ENCODE data around the gene ZMPSTE24.

Gene ZMPSTE24

GRCh38 chr1:40311692-40312091 lies 53.7 kb downstream of the ZMPSTE24 start:
- Histone ChIP-seq H4K20me1 (ENCODE audit: control insufficient read depth, insufficient read depth, low read depth, low read length) (no peaks in the 10 kb centered on the region), H3K27me3 (ENCODE audit: control insufficient read depth, low read length) (peaks cover 13% of the 10 kb centered on the region), H3K79me2 (ENCODE audit: control insufficient read depth, low read length) (no peaks in the 10 kb centered on the region), H3K4me3 (ENCODE audit: low read length) (no peak overlapping the region), H3K36me3 (ENCODE audit: control insufficient read depth, low read length) (no peaks in the 10 kb centered on the region), H3K9me3 (ENCODE audit: control insufficient read depth, insufficient read depth, low read length) (no peaks in the 10 kb centered on the region), H3K4me1 (ENCODE audit: control insufficient read depth, low read length) (peaks cover 49% of the 10 kb centered on the region), H3F3A (ENCODE audit: control insufficient read depth, insufficient read depth) (no peaks in the 10 kb centered on the region), H3K27ac (ENCODE audit: low read depth, low read length) (no peak overlapping the region), H3K9me2 (replicated peaks; ENCODE audit: control insufficient read depth, low read length) (no peaks in the 10 kb centered on the region), H3K4me2 (ENCODE audit: low read length) (no peak overlapping the region)
- TF ChIP-seq CTCF (IDR thresholded peaks at IDR 0.05; ENCODE audit: low read depth, low read length, poor library complexity, severe bottlenecking) (no peak), EZH2phosphoT487 (IDR thresholded peaks at IDR 0.05; ENCODE audit: borderline replicate concordance, low read length) (no peak)

- H3K4me3 ChIP-seq (ENCODE audit: low read length): peak overlapping the region; percentile 29
- H3K9me3 ChIP-seq (ENCODE audit: control insufficient read depth, insufficient read depth, low read length): no peaks in the 10 kb centered on the region
- H3F3A ChIP-seq (ENCODE audit: control insufficient read depth, insufficient read depth): no peaks in the 10 kb centered on the region
- H4K20me1 ChIP-seq (ENCODE audit: control insufficient read depth, insufficient read depth, low read depth, low read length): no peaks in the 10 kb centered on the region
- peak overlapping the region; percentile 48 for H3K4me2 ChIP-seq (ENCODE audit: low read length)
- H3K4me1 ChIP-seq (ENCODE audit: control insufficient read depth, low read length): peaks cover 57% of the 10 kb centered on the region
- no peaks in the 10 kb centered on the region for H3K36me3 ChIP-seq (ENCODE audit: control insufficient read depth, low read length)
- H3K27ac ChIP-seq (ENCODE audit: low read depth, low read length): no peak overlapping the region
- H3K27me3 ChIP-seq (ENCODE audit: control insufficient read depth, low read length): peaks cover 21% of the 10 kb centered on the region
- H3K79me2 ChIP-seq (ENCODE audit: control insufficient read depth, low read length): no peaks in the 10 kb centered on the region
- TF ChIP-seq EZH2phosphoT487 (IDR thresholded peaks at IDR 0.05; ENCODE audit: borderline replicate concordance, low read length): no peak
- no peak for TF ChIP-seq CTCF (IDR thresholded peaks at IDR 0.05; ENCODE audit: low read depth, low read length, poor library complexity, severe bottlenecking)
- H3K9me2 ChIP-seq (replicated peaks; ENCODE audit: control insufficient read depth, low read length): no peaks in the 10 kb centered on the region
Observed at GRCh38 chr1:40312238-40313205, 54.5 kb downstream of the ZMPSTE24 start.

- H3K9me2 ChIP-seq (replicated peaks; ENCODE audit: control insufficient read depth, low read length): no peaks in the 10 kb centered on the region
- peak overlapping the region; percentile 29; the same call in 1 of the 2 replicates for H3K4me3 ChIP-seq (ENCODE audit: low read length)
- TF ChIP-seq EZH2phosphoT487 (IDR thresholded peaks at IDR 0.05; ENCODE audit: borderline replicate concordance, low read length): no peak
- no peak for TF ChIP-seq CTCF (IDR thresholded peaks at IDR 0.05; ENCODE audit: low read depth, low read length, poor library complexity, severe bottlenecking)
- no peaks in the 10 kb centered on the region for H3K79me2 ChIP-seq (ENCODE audit: control insufficient read depth, low read length)
- no peaks in the 10 kb centered on the region for H3K9me3 ChIP-seq (ENCODE audit: control insufficient read depth, insufficient read depth, low read length)
- H3K4me2 ChIP-seq (ENCODE audit: low read length): peak overlapping the region; percentile 48
- peaks cover 28% of the 10 kb centered on the region for H3K27me3 ChIP-seq (ENCODE audit: control insufficient read depth, low read length)
- no peak overlapping the region for H3K27ac ChIP-seq (ENCODE audit: low read depth, low read length)
- H3K36me3 ChIP-seq (ENCODE audit: control insufficient read depth, low read length): no peaks in the 10 kb centered on the region
- H3F3A ChIP-seq (ENCODE audit: control insufficient read depth, insufficient read depth): no peaks in the 10 kb centered on the region
- no peaks in the 10 kb centered on the region for H4K20me1 ChIP-seq (ENCODE audit: control insufficient read depth, insufficient read depth, low read depth, low read length)
- peaks cover 58% of the 10 kb centered on the region for H3K4me1 ChIP-seq (ENCODE audit: control insufficient read depth, low read length)
Observed at GRCh38 chr1:40313329-40313957, 55.4 kb downstream of the ZMPSTE24 start.
